Measurements from ENCODE around the gene TFDP1. TPM values are rescaled to one million over a fixed set of nuclear protein-coding genes. Genes with fewer than 3 reads are reported as not detected.

The TFDP1 gene
- total RNA-seq, 2 donors from 2014 or later, result 74.8 to 76.1 TPM

DNA sequence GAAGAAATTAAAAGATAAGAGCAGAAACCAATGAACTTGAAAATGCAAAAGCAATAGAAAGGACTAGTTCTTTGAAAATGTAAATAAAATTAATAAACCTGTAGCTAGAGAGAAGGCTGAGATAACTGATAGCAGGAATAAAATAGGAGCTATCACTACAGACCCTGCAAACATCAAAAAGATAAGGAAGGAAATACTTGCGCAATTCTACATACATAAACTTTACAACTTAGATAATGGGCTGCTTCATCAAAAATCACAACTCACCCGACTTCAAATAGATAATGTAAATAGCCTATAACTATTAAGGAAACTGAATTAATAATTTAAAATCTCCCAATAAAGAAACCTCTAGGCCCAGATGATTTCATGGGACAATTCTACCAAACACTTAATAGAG lies 77.0 kb downstream of the TFDP1 start:
- no peak overlapping the region for H3K4me3 ChIP-seq (ENCODE audit: low read length)
- no peaks in the 10 kb centered on the region for H3K36me3 ChIP-seq (ENCODE audit: control insufficient read depth, insufficient read depth, low read length)
- no peak overlapping the region for H3K27ac Mint-ChIP-seq
- peaks cover 17% of the 10 kb centered on the region for H3K9me3 Mint-ChIP-seq
- no CpG with 5 or more reads among the region's 2 CpGs for WGBS, 2 experiments (ENCODE audit: insufficient coverage in 1 of 2, insufficient read length in 1 of 2)
- TF ChIP-seq, protein P1, sequence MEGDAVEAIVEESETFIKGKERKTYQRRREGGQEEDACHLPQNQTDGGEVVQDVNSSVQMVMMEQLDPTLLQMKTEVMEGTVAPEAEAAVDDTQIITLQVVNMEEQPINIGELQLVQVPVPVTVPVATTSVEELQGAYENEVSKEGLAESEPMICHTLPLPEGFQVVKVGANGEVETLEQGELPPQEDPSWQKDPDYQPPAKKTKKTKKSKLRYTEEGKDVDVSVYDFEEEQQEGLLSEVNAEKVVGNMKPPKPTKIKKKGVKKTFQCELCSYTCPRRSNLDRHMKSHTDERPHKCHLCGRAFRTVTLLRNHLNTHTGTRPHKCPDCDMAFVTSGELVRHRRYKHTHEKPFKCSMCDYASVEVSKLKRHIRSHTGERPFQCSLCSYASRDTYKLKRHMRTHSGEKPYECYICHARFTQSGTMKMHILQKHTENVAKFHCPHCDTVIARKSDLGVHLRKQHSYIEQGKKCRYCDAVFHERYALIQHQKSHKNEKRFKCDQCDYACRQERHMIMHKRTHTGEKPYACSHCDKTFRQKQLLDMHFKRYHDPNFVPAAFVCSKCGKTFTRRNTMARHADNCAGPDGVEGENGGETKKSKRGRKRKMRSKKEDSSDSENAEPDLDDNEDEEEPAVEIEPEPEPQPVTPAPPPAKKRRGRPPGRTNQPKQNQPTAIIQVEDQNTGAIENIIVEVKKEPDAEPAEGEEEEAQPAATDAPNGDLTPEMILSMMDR (conservative IDR thresholded peaks at IDR 0.05), result no peak
- H3K27ac ChIP-seq (ENCODE audit: low read depth, low read length), result no peak overlapping the region
- no peaks in the 10 kb centered on the region for H3K36me3 Mint-ChIP-seq (ENCODE audit: low read depth)
- no peak for DNase-seq
- no peaks in the 10 kb centered on the region for H3K27me3 ChIP-seq (ENCODE audit: control insufficient read depth, insufficient read depth, low read length, poor library complexity, severe bottlenecking)
- H3K9me3 ChIP-seq (ENCODE audit: control insufficient read depth, low read length), result peaks cover 16% of the 10 kb centered on the region
- peaks cover 5% of the 10 kb centered on the region for H3K4me1 Mint-ChIP-seq
- no peaks in the 10 kb centered on the region for H3K27me3 Mint-ChIP-seq (ENCODE audit: insufficient read depth)
- H3K4me3 Mint-ChIP-seq, result no peak overlapping the region
- H3K9ac ChIP-seq (ENCODE audit: extremely low read depth, low read length, poor library complexity, severe bottlenecking), result no peak overlapping the region
- no peaks in the 10 kb centered on the region for H3K4me1 ChIP-seq (ENCODE audit: control insufficient read depth, insufficient read depth, low read length)

DNA sequence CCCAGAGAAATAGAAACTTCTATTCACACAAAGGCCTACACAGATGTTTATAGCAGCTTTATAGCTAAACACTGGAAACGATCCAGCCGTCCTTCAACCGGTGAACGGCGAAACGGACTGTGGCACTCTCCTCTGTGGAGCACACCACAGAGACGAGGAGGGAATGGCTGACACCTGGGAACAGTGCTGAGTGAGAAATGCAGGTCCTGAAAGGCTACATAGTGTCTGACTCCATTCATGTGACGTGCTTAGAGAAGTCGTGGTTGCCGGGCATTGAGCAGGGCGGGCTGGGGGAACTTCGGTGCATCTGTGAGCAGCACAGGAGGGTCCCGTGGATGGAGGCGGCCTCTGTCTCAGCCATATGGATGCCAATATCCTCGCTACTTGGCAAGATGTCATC lies 79.4 kb downstream of the TFDP1 start:
- H3K9me3 Mint-ChIP-seq, result peaks cover 17% of the 10 kb centered on the region
- 91 to 94% methylated on average over 14 to 15 of the region's 15 CpGs for WGBS, 2 experiments (ENCODE audit: insufficient coverage in 1 of 2, insufficient read length in 1 of 2)
- TF ChIP-seq, protein P1 (conservative IDR thresholded peaks at IDR 0.05), result no peak
- Histone ChIP-seq H3K27ac (ENCODE audit: low read depth, low read length) (no peak overlapping the region), H3K36me3 (ENCODE audit: control insufficient read depth, insufficient read depth, low read length) (no peaks in the 10 kb centered on the region), H3K9me3 (ENCODE audit: control insufficient read depth, low read length) (peaks cover 16% of the 10 kb centered on the region), H3K27me3 (ENCODE audit: control insufficient read depth, insufficient read depth, low read length, poor library complexity, severe bottlenecking) (no peaks in the 10 kb centered on the region), H3K9ac (ENCODE audit: extremely low read depth, low read length, poor library complexity, severe bottlenecking) (no peak overlapping the region), H3K4me3 (ENCODE audit: low read length) (no peak overlapping the region), H3K4me1 (ENCODE audit: control insufficient read depth, insufficient read depth, low read length) (no peaks in the 10 kb centered on the region)
- H3K36me3 Mint-ChIP-seq (ENCODE audit: low read depth), result no peaks in the 10 kb centered on the region
- peaks cover 2% of the 10 kb centered on the region for H3K27me3 Mint-ChIP-seq (ENCODE audit: insufficient read depth)
- no peak overlapping the region for H3K27ac Mint-ChIP-seq
- peak; percentile 32 for DNase-seq
- no peak overlapping the region for H3K4me3 Mint-ChIP-seq
- H3K4me1 Mint-ChIP-seq, result peaks cover 12% of the 10 kb centered on the region

DNA sequence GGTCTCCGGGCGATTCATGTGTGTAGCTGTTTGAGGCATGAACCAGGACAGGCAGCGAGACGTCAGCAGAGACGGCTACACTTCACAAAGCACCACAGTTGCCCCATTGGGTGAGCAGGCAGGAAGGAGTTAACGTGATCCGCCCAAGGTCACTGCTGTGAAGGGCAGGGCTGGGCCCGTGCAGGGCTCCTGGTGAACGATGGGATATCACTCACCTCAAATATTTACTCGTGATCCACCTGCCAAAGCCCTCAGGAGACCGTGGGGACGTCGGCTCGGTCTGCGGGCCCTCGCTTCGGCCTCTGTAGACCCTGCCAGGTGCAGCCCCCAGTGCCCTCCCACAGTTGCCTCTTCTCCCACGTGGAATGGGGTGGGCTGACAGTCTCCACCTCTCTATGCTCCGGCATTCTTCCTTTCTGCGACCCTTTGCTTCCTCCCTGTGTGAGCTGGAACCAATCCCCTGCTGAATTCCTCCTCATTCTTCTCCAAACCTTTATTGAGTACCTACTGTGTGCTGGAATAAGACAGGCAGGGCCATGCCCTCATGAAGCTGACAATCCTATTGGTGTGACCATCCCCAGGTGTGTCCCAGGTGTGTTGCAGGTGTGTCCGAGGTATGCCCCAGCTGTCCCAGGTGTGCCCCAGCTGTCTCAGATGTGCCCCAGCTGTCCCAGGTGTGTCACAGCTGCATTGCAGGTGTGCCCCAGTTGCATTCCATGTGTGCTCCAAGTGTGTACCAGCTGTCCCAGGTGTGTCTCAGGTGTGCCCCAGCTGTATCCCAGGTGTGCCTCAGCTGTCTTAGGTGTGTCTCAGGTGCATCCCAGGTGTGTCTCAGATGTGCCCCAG lies 80.4 kb downstream of the TFDP1 start:
- peak; percentile 45 for DNase-seq
- no peaks in the 10 kb centered on the region for H3K36me3 Mint-ChIP-seq (ENCODE audit: low read depth)
- no peak overlapping the region for H3K27ac Mint-ChIP-seq
- TF ChIP-seq, protein P1 (conservative IDR thresholded peaks at IDR 0.05), result no peak
- H3K9me3 Mint-ChIP-seq, result peaks cover 17% of the 10 kb centered on the region
- H3K36me3 ChIP-seq (ENCODE audit: control insufficient read depth, insufficient read depth, low read length), result no peaks in the 10 kb centered on the region
- H3K4me1 ChIP-seq (ENCODE audit: control insufficient read depth, insufficient read depth, low read length), result no peaks in the 10 kb centered on the region
- H3K9me3 ChIP-seq (ENCODE audit: control insufficient read depth, low read length), result peaks cover 16% of the 10 kb centered on the region
- H3K4me3 ChIP-seq (ENCODE audit: low read length), result no peak overlapping the region
- WGBS, 2 experiments (ENCODE audit: insufficient coverage in 1 of 2, insufficient read length in 1 of 2), result 80 to 82% methylated on average over 16 to 21 of the region's 21 CpGs
- no peak overlapping the region for H3K9ac ChIP-seq (ENCODE audit: extremely low read depth, low read length, poor library complexity, severe bottlenecking)
- H3K4me1 Mint-ChIP-seq, result peaks cover 15% of the 10 kb centered on the region
- no peak overlapping the region for H3K4me3 Mint-ChIP-seq
- no peaks in the 10 kb centered on the region for H3K27me3 ChIP-seq (ENCODE audit: control insufficient read depth, insufficient read depth, low read length, poor library complexity, severe bottlenecking)
- no peak overlapping the region for H3K27ac ChIP-seq (ENCODE audit: low read depth, low read length)
- H3K27me3 Mint-ChIP-seq (ENCODE audit: insufficient read depth), result peaks cover 2% of the 10 kb centered on the region
